Lower lobe of right lung (tissue), 2 donors: ENCODE results near the gene DOCK10. TPM values are rescaled to one million over a fixed set of nuclear protein-coding genes. Genes with fewer than 3 reads are reported as not detected.
A peak's percentile ranks its signal among the peaks of the same experiment; 100 is the strongest.

Experiments
- ATAC-seq, 2 donors: fragments of 200-7000 bp; cut with Tn5 transposase; one replicate each; pipeline ENCODE4 v1.9.1; 2020 to 2022; ENCODE audit warnings: mild to moderate bottlenecking in 2 of 2, moderate library complexity in 2 of 2
- DNase-seq: peaks from one replicate; pipeline ENCODE4 v3.0.0-alpha.2; 2020
- H3K27ac ChIP-seq: fragments of 200-600 bp; one replicate; pipeline ENCODE4 v1.8.0; 2022
- H3K27me3 ChIP-seq: fragments of 200-600 bp; one replicate; pipeline ENCODE4 v1.8.0; 2022; ENCODE audit warnings: low read depth
- H3K36me3 ChIP-seq: fragments of 200-600 bp; one replicate; pipeline ENCODE4 v1.8.0; 2022; ENCODE audit warnings: mild to moderate bottlenecking
- H3K4me1 ChIP-seq: fragments of 200-600 bp; one replicate; pipeline ENCODE4 v1.8.0; 2022
- H3K4me3 ChIP-seq: fragments of 200-600 bp; one replicate; pipeline ENCODE4 v1.8.0; 2022; ENCODE audit warnings: mild to moderate bottlenecking
- H3K9me3 ChIP-seq: fragments of 200-600 bp; one replicate; pipeline ENCODE4 v1.8.0; 2022
- intact Hi-C: fragments of 100-400 bp; cut with DNase I; formaldehyde crosslinking; loops from one replicate; pipeline ENCODE4 v1.11.0; 2022
- total RNA-seq: library from RNA; stranded (reverse); fragmentation: NEBNext Ultra II Directional; extraction: Animal tissue kit (Norgen Biotek cat#: 25700); gene quantifications from one replicate; pipeline ENCODE4 v1.2.1, GENCODE V29; 2021
- TF ChIP-seq, protein P1 (sequence below): fragments of 200-600 bp; IDR thresholded peaks from one replicate; pipeline ENCODE4 v1.8.0; 2022; ENCODE audit warnings: antibody characterized with exemption, mild to moderate bottlenecking
- donor health status: DM: no; HTN: yes; CAD: no; lungs with severe emphysema.

DOCK10 gene
- total RNA-seq, 1 donor from 2014 or later, result 52.3 TPM

DNA sequence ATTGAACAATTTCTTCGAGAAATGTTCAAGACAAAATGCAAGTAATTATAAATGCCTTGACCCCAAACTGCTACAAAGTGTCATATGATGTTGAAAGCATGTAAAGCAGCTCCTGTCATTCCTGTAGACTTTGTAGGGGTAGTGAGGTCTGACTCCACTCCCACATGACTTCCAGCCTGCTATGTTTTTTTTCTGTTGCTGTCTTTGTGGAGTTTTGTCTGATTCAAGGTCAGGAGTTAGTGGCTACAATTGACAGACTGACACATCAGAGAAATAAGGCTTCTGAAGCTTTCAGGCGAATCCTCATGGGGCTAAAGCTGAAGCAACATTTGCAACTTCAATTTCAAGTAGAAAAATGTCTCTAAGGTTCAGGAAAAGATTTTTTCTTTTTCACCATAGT lies 262.2 kb downstream of the DOCK10 start:
- no peaks in the 10 kb centered on the region for H3K9me3 ChIP-seq
- H3K4me3 ChIP-seq, result no peak overlapping the region
- DNase-seq (no peak), ATAC-seq (no peak)
- H3K4me1 ChIP-seq, result no peaks in the 10 kb centered on the region
- H3K27ac ChIP-seq, result no peak overlapping the region
- intact Hi-C loops, result no loop called here
- H3K27me3 ChIP-seq, result no peaks in the 10 kb centered on the region
- TF ChIP-seq, protein P1, sequence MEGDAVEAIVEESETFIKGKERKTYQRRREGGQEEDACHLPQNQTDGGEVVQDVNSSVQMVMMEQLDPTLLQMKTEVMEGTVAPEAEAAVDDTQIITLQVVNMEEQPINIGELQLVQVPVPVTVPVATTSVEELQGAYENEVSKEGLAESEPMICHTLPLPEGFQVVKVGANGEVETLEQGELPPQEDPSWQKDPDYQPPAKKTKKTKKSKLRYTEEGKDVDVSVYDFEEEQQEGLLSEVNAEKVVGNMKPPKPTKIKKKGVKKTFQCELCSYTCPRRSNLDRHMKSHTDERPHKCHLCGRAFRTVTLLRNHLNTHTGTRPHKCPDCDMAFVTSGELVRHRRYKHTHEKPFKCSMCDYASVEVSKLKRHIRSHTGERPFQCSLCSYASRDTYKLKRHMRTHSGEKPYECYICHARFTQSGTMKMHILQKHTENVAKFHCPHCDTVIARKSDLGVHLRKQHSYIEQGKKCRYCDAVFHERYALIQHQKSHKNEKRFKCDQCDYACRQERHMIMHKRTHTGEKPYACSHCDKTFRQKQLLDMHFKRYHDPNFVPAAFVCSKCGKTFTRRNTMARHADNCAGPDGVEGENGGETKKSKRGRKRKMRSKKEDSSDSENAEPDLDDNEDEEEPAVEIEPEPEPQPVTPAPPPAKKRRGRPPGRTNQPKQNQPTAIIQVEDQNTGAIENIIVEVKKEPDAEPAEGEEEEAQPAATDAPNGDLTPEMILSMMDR, result no peak
- peaks cover 13% of the 10 kb centered on the region for H3K36me3 ChIP-seq

DNA sequence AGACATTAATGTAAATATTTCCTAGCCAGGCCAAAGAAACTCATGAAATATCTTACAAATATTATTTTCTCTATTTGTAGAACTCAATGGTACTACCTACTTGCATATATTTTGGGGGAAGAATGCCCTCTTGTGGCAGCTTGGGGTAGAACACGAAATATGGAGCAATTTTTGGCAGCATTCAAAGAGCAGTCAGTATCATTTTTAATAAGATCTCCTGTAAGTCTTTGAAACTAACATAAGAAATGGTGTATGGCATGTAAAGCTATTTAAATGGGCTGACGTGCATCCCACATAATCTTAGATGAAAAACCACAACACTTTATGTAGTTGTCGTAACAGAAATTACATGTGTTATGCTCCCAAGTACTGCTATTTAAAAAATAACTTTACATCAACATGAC lies 263.8 kb downstream of the DOCK10 start:
- intact Hi-C loops, result no loop called here
- Histone ChIP-seq H3K27me3 (no peaks in the 10 kb centered on the region), H3K27ac (no peak overlapping the region), H3K4me1 (no peaks in the 10 kb centered on the region), H3K9me3 (no peaks in the 10 kb centered on the region), H3K36me3 (peaks cover 13% of the 10 kb centered on the region), H3K4me3 (no peak overlapping the region)
- ATAC-seq, result no peak
- TF ChIP-seq, protein P1, result peak; percentile 82
- no peak for DNase-seq

DNA sequence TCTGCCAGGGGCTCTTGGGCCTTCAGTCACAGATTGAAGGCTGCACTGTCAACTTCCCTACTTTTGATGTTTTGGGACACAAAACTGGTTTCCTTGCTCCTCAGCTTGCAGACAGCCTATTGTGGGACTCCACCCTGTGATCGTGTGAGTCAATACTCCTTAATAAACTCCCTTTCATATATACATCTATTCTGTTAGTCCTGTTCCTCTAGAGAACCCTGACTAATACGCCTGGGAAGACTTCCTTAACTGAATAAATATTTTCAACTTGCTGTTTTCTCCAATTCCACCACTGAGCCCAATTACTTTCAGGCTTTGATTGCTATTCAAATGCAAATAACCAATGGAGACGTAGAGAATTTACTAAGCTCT lies 264.7 kb downstream of the DOCK10 start:
- TF ChIP-seq, protein P1, result no peak

DNA sequence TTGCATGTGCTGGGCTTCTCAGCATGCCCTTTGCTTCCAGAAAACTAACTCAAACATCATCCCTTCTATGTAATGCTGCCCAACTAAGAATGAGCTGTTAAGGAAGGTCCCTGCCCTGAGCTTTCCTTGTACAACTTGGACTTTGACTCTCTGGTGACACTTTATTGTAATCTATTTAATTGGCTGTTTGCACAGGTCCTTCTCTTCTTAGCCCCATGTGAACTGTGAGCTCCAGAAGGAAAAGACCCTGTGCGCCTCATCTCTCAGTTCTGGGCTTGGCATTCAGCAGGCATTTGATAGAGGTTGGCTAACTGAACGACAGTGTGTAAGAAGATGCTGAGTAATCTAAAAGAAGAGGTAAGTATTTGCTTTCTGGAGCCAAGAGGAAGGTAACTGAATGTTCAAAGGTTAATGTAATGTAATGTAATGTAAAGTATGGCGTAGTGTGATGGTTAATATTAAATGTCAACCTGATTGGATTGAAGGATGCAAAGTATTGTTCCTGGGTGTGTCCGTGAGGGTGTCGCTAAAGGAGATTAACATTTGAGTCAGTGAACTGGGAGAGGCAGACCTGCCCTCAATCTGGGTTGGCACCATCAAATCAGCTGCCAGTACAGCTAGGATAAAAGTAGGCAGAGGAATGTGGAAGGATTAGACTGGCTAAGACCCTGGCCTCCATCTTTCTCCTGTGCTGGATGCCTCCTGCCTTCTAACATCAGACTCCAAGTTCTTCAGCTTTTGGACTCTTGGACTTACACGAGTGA lies 265.3 kb downstream of the DOCK10 start:
- Histone ChIP-seq H3K27ac (no peak overlapping the region), H3K36me3 (peaks cover 26% of the 10 kb centered on the region), H3K27me3 (no peaks in the 10 kb centered on the region), H3K4me3 (no peak overlapping the region), H3K9me3 (no peaks in the 10 kb centered on the region), H3K4me1 (no peaks in the 10 kb centered on the region)
- no peak for ATAC-seq
- TF ChIP-seq, protein P1, result no peak
- intact Hi-C loops, result no loop called here
- DNase-seq, result no peak

More for the DNA sequence above, 264.7 kb downstream of the DOCK10 start:
- DNase-seq, result no peak
- Histone ChIP-seq H3K9me3 (no peaks in the 10 kb centered on the region), H3K36me3 (peaks cover 20% of the 10 kb centered on the region), H3K4me3 (no peak overlapping the region), H3K27me3 (no peaks in the 10 kb centered on the region), H3K27ac (no peak overlapping the region), H3K4me1 (no peaks in the 10 kb centered on the region)
- no peak for ATAC-seq
- intact Hi-C loops, result no loop called here

DNA sequence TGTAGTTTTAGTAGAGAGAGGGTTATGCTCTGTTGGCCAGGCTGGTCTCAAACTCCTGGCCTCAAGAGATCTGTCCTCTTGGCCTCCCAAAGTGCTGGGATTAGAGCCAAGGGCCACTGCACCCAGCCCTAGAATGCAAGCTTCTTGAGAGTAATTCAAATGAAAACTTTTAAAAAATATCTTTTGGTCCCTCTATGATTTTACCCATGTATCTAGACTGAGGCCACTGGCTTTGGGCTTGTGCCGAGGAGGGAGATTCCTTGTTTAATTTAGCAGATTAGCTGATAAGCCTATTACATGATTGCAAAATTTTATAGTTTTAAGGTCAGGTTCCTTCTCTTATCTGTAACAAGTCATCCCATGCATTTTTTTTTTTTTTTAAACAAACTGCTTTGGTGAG lies 266.6 kb downstream of the DOCK10 start:
- Histone ChIP-seq H3K4me1 (no peaks in the 10 kb centered on the region), H3K36me3 (peaks cover 39% of the 10 kb centered on the region), H3K27ac (no peak overlapping the region), H3K27me3 (no peaks in the 10 kb centered on the region), H3K9me3 (no peaks in the 10 kb centered on the region), H3K4me3 (no peak overlapping the region)
- DNase-seq, result no peak
- ATAC-seq, result no peak
- intact Hi-C loops, result no loop called here
- TF ChIP-seq, protein P1, result no peak
